ENCODE data around the gene WFDC9. TPM values are rescaled to one million over a fixed set of nuclear protein-coding genes. Genes with fewer than 3 reads are reported as not detected.
"Not testable (repeated sequence)": the region's sequence is repeated elsewhere in the genome, so short reads cannot be mapped to it uniquely, and the experiment has no call there.

Gene WFDC9
- total and polyA plus RNA-seq, 4 donors = not detected

- no peak for TF ChIP-seq GABPA (IDR thresholded peaks at IDR 0.05 in 1 of 2, conservative IDR thresholded peaks at IDR 0.05 in 1 of 2)
- no peak for TF ChIP-seq ATF3 (IDR thresholded peaks at IDR 0.05)
- no peak for TF ChIP-seq CTCF (IDR thresholded peaks at IDR 0.05; ENCODE audit: low read depth, low read length, missing input control)
- TF ChIP-seq MAX (IDR thresholded peaks at IDR 0.05) = no peak
- no peak for TF ChIP-seq RAD21 (IDR thresholded peaks at IDR 0.05)
- no peak for TF ChIP-seq HNF4A (conservative IDR thresholded peaks at IDR 0.05)
These were observed 41.4 kb downstream of the WFDC9 start (continued) for GRCh38 chr20:45589725-45590124.

GRCh38 chr20:45588800-45589199, 42.3 kb downstream of the WFDC9 start:
- WGBS = 62% methylated on average over 2 of the region's 2 CpGs
- no peaks in the 10 kb centered on the region for H3K36me3 ChIP-seq (ENCODE audit: control insufficient read depth in 4 of 4, insufficient read depth in 3 of 4, low read depth in 1 of 4, low read length in 3 of 4)
- no peaks in the 10 kb centered on the region for H3K4me1 ChIP-seq (ENCODE audit: control insufficient read depth in 4 of 4, insufficient read depth in 4 of 4, low read length in 3 of 4)
- H3K9ac ChIP-seq (ENCODE audit: low read depth in 1 of 2, low read length in 2 of 2) = no peak overlapping the region
- DNase-seq (ENCODE audit: low spot score) = no peak
- H3K9me3 ChIP-seq (ENCODE audit: control insufficient read depth in 4 of 4, low read length in 3 of 4) = no peaks in the 10 kb centered on the region
- H3K27ac ChIP-seq (ENCODE audit: low read depth in 1 of 2, low read length in 2 of 2) = no peak overlapping the region
- TF ChIP-seq GABPA (IDR thresholded peaks at IDR 0.05 in 1 of 2, conservative IDR thresholded peaks at IDR 0.05 in 1 of 2) (no peak), HNF4G (IDR thresholded peaks at IDR 0.05) (no peak), RAD21 (IDR thresholded peaks at IDR 0.05) (no peak), REST (IDR thresholded peaks at IDR 0.05) (no peak), EGR1 (IDR thresholded peaks at IDR 0.05; ENCODE audit: low read depth in 2 of 2) (no peak), FOXA2 (IDR thresholded peaks at IDR 0.05) (no peak), NR2F2 (IDR thresholded peaks at IDR 0.05) (no peak), ATF3 (IDR thresholded peaks at IDR 0.05) (no peak), YY1 (IDR thresholded peaks at IDR 0.05) (no peak), ZBTB33 (IDR thresholded peaks at IDR 0.05) (no peak), SP1 (IDR thresholded peaks at IDR 0.05) (no peak), JUND (IDR thresholded peaks at IDR 0.05) (no peak), MAX (IDR thresholded peaks at IDR 0.05) (no peak), TAF1 (conservative IDR thresholded peaks at IDR 0.05) (no peak), CTCF (IDR thresholded peaks at IDR 0.05; ENCODE audit: low read depth, low read length, missing input control) (no peak), RXRA (IDR thresholded peaks at IDR 0.05) (no peak), HNF4A (conservative IDR thresholded peaks at IDR 0.05) (no peak), FOXA1 (IDR thresholded peaks at IDR 0.05) (no peak)
- H3K4me3 ChIP-seq (ENCODE audit: low read depth in 1 of 3, low read length in 3 of 3) = no peak overlapping the region
- H3K27me3 ChIP-seq (ENCODE audit: control insufficient read depth in 4 of 4, insufficient read depth in 4 of 4, low read length in 3 of 4) = peaks cover 0 to 3% (median 0%) of the 10 kb centered on the region in 4 donors

GRCh38 chr20:45585986-45586385, 45.1 kb downstream of the WFDC9 start:
- not testable (repeated sequence) for H3K27ac ChIP-seq (ENCODE audit: low read depth in 1 of 2, low read length in 2 of 2); H3K36me3 ChIP-seq (ENCODE audit: control insufficient read depth in 4 of 4, insufficient read depth in 3 of 4, low read depth in 1 of 4, low read length in 3 of 4); H3K9ac ChIP-seq (ENCODE audit: low read depth in 1 of 2, low read length in 2 of 2); H3K4me3 ChIP-seq (ENCODE audit: low read depth in 1 of 3, low read length in 3 of 3); H3K27me3 ChIP-seq (ENCODE audit: control insufficient read depth in 4 of 4, insufficient read depth in 4 of 4, low read length in 3 of 4); H3K9me3 ChIP-seq (ENCODE audit: control insufficient read depth in 4 of 4, low read length in 3 of 4); DNase-seq (ENCODE audit: low spot score); H3K4me1 ChIP-seq (ENCODE audit: control insufficient read depth in 4 of 4, insufficient read depth in 4 of 4, low read length in 3 of 4)
- 80% methylated on average over 5 of the region's 5 CpGs for WGBS
